ENCODE results near the gene MTOR.

- TF ChIP-seq CTCF (IDR thresholded peaks at IDR 0.05) = no peak
- TF ChIP-seq EZH2 (IDR thresholded peaks at IDR 0.05) = no peak
Observed at GRCh38 chr1:11252538-11252937, 9.8 kb downstream of the MTOR start.

All from neural progenitor cell (in vitro differentiated cells).